Right atrium auricular region (tissue), 2 donors: ENCODE measurements around the gene IFRD2. TPM values are rescaled to one million over a fixed set of nuclear protein-coding genes. Genes with fewer than 3 reads are reported as not detected.

Source experiments
- DNase-seq: peaks from one replicate; pipeline ENCODE4 v3.0.0-alpha.2; 2019; ENCODE audit warnings: low spot score
- H3K27ac ChIP-seq, 2 donors: fragments of 200-600 bp; sonication (generic); 1 replicate in 1 of 2; 2 replicates in 1 of 2; pipeline ENCODE4 v1.5.1; 2016 to 2019
- H3K27me3 ChIP-seq, 2 donors: fragments of 200-600 bp; sonication (generic); one replicate each; pipeline versions ENCODE4 v1.5.1 to v1.6.0; 2017 to 2019
- H3K36me3 ChIP-seq: fragments of 200-600 bp; sonication (generic); one replicate; pipeline ENCODE4 v1.5.1; 2016
- H3K4me1 ChIP-seq, 2 donors: fragments of 200-600 bp; sonication (generic); one replicate each; pipeline versions ENCODE4 v1.5.1 to v1.6.0; 2017 to 2019
- H3K4me3 ChIP-seq, 2 donors: fragments of 200-600 bp; sonication (generic); 1 replicate in 1 of 2; 2 replicates in 1 of 2; pipeline ENCODE4 v1.5.1; 2017 to 2019; ENCODE audit warnings: mild to moderate bottlenecking in 1 of 2, moderate library complexity in 1 of 2
- H3K9me3 ChIP-seq, 2 donors: fragments of 200-600 bp; sonication (generic); one replicate each; pipeline ENCODE4 v1.5.1; 2019
- total RNA-seq, 2 donors: library from RNA; depleted of rRNA; stranded (reverse); fragments of >200 nt; gene quantifications; one replicate each; pipeline ENCODE4 v1.1.0, GENCODE V29; 2016
- TF ChIP-seq, protein P1 (sequence below), 2 donors: fragments of 200-600 bp; sonication (generic); IDR thresholded peaks; one replicate each; pipeline ENCODE4 v1.5.1; 2019; ENCODE audit warnings: antibody characterized with exemption in 2 of 2

The IFRD2 gene
- total RNA-seq, 2 donors from 2014 or later = 51.0 to 58.5 TPM

GRCh38 chr3:50302095-50303012 lies 10.1 kb upstream of the IFRD2 start:
- TF ChIP-seq, protein P1, sequence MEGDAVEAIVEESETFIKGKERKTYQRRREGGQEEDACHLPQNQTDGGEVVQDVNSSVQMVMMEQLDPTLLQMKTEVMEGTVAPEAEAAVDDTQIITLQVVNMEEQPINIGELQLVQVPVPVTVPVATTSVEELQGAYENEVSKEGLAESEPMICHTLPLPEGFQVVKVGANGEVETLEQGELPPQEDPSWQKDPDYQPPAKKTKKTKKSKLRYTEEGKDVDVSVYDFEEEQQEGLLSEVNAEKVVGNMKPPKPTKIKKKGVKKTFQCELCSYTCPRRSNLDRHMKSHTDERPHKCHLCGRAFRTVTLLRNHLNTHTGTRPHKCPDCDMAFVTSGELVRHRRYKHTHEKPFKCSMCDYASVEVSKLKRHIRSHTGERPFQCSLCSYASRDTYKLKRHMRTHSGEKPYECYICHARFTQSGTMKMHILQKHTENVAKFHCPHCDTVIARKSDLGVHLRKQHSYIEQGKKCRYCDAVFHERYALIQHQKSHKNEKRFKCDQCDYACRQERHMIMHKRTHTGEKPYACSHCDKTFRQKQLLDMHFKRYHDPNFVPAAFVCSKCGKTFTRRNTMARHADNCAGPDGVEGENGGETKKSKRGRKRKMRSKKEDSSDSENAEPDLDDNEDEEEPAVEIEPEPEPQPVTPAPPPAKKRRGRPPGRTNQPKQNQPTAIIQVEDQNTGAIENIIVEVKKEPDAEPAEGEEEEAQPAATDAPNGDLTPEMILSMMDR (IDR thresholded peaks at IDR 0.05) = no peak
- Histone ChIP-seq H3K27ac (peak overlapping the region; percentile 89 to 90), H3K36me3 (no peaks in the 10 kb centered on the region), H3K9me3 (no peaks in the 10 kb centered on the region), H3K27me3 (no peaks in the 10 kb centered on the region), H3K4me3 (peak overlapping the region; percentile 42 to 43), H3K4me1 (peaks cover 0 to 50% of the 10 kb centered on the region in 2 donors)
- no peak for DNase-seq

- DNase-seq = no peak
- Histone ChIP-seq H3K4me1 (peaks cover 0 to 50% of the 10 kb centered on the region in 2 donors), H3K9me3 (no peaks in the 10 kb centered on the region), H3K27me3 (no peaks in the 10 kb centered on the region), H3K36me3 (no peaks in the 10 kb centered on the region), H3K27ac (peak overlapping the region; percentile 89 to 90), H3K4me3 (peak overlapping the region in 1 of 2 donors; percentile 65)
- TF ChIP-seq, protein P1 (IDR thresholded peaks at IDR 0.05) = no peak
Measured at GRCh38 chr3:50300681-50301254, 8.5 kb upstream of the IFRD2 start.

- peak overlapping the region; percentile 35 to 65 for H3K4me3 ChIP-seq
- no peaks in the 10 kb centered on the region for H3K27me3 ChIP-seq
- H3K9me3 ChIP-seq = no peaks in the 10 kb centered on the region
- peaks cover 0 to 50% of the 10 kb centered on the region in 2 donors for H3K4me1 ChIP-seq
- H3K36me3 ChIP-seq = no peaks in the 10 kb centered on the region
- TF ChIP-seq, protein P1 (IDR thresholded peaks at IDR 0.05) = no peak
- no peak for DNase-seq
- peak overlapping the region; percentile 89 to 90 for H3K27ac ChIP-seq
Measured at GRCh38 chr3:50299929-50300680, 7.9 kb upstream of the IFRD2 start.

DNA sequence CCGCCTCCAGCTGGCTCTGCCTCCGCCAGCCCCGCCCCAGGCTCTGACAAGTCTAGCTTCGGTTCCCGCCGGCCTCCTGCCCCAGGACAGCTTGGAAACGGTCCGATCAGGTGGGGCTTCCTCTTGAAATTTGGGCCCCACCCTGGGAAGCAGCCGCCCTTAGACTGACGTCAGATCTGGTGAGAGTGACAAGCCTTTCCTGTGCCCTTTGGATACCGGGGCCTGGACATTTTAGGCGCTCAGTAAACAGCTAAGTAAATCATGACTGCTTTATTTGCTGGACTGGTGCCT lies 7.4 kb upstream of the IFRD2 start:
- Histone ChIP-seq H3K27me3 (no peaks in the 10 kb centered on the region), H3K27ac (peak overlapping the region; percentile 89 to 90), H3K4me1 (peaks cover 0 to 50% of the 10 kb centered on the region in 2 donors), H3K9me3 (no peaks in the 10 kb centered on the region), H3K36me3 (no peaks in the 10 kb centered on the region), H3K4me3 (peak overlapping the region; percentile 35 to 65)
- DNase-seq = no peak
- TF ChIP-seq, protein P1 (IDR thresholded peaks at IDR 0.05) = no peak

DNA sequence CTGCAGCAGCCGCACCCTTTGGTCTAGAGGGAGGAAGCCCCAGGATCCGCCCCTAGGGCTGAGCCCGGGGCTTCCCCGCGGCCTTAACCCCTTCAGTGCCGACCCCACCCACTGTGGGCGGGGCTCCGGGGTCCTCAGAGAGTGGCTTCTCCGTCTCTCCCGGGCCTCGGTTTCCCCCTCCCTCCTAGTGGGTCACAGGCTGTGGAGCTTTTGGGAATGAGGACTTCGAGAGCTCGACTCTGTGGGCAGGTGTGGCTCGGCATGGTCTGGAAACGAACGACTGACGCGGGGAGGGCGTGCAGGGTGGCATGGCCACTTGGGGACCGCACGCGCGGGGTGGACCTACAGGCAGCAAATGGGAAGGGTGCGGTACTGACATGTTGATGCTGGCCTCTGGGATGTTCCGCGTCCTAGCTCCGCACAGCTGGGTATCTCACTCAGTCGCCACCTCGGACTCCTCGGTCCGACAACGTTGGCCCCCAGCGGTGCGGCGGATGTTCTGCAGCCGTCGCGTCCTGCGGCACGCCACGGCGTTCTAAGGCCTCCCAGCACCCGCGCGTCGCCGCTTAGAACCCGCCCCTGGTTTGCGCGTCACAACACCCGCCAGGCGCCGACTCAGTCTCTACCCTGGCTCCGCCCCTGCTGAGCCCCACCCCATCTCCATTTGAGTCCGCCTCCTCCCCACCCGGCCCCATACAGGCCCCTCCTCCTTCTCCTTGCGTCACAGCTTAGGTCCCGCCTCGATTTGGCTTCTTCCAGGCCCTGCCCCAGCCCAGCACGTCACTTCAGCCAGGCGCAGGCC lies 6.8 kb upstream of the IFRD2 start, which contains the start of the genes HYAL3 and NAA80:
HYAL3 (minus strand) TSS at position 570 of the 802 bp plus-strand sequence. CDS start 3,803 bp downstream, outside the sequence.
NAA80 (minus strand) TSS at position 570 of the 802 bp plus-strand sequence. CDS start 1,942 bp downstream, outside the sequence.
- peaks cover 0 to 50% of the 10 kb centered on the region in 2 donors for H3K4me1 ChIP-seq

More for the DNA sequence above, 6.8 kb upstream of the IFRD2 start, which contains the start of the genes HYAL3 and NAA80:
- peak; percentile 100 for DNase-seq
- H3K4me3 ChIP-seq = peak within 1 kb of the TSS; percentile 39 to 65
- H3K27ac ChIP-seq = peak within 1 kb of the TSS; percentile 89 to 90
- no peaks in the 10 kb centered on the region for H3K9me3 ChIP-seq
- H3K27me3 ChIP-seq = no peaks in the 10 kb centered on the region
- TF ChIP-seq, protein P1 (IDR thresholded peaks at IDR 0.05) = peak in 1 of 2 donors; percentile 41
- no peaks in the 10 kb centered on the region for H3K36me3 ChIP-seq
